ENCODE results near the gene TXNDC2.
"Not testable (repeated sequence)": the region's sequence is repeated elsewhere in the genome, so short reads cannot be mapped to it uniquely, and the experiment has no call there.

TXNDC2 gene

GRCh38 chr18:9878095-9878494 is 7.7 kb upstream of the TXNDC2 start:
- FAIRE-seq (no peak), DNase-seq (ENCODE audit: extremely low spot score, insufficient read length, low read depth) (no peak)

DNA sequence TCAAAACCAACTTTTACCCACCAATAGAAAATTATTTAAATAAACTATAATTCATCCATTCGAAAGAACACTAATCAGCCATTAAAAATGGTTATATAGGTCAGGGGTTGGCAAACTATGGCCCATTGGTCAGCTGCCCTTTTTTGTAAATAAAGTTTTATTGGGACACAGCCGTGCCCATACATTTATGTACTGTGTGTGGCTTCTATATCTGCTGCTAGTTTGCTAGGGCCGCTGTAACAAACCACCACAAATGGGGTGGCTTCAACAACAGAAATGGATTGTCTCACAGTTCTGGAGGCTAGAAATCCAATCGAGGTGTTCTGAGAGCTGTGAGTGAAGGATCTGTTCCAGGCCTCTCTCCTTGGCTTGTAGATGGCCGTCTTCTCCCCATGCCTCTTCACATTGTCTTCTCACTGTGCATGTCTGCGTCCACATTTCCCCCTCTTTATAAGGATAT is 7.0 kb upstream of the TXNDC2 start:
- no peak for FAIRE-seq

GRCh38 chr18:9884090-9884489 is 1.7 kb upstream of the TXNDC2 start:
- FAIRE-seq (no peak), DNase-seq (ENCODE audit: extremely low spot score, insufficient read length, low read depth) (no peak)

More for the DNA sequence above, 7.0 kb upstream of the TXNDC2 start:
- DNase-seq (ENCODE audit: extremely low spot score, insufficient read length, low read depth) = no peak

DNA sequence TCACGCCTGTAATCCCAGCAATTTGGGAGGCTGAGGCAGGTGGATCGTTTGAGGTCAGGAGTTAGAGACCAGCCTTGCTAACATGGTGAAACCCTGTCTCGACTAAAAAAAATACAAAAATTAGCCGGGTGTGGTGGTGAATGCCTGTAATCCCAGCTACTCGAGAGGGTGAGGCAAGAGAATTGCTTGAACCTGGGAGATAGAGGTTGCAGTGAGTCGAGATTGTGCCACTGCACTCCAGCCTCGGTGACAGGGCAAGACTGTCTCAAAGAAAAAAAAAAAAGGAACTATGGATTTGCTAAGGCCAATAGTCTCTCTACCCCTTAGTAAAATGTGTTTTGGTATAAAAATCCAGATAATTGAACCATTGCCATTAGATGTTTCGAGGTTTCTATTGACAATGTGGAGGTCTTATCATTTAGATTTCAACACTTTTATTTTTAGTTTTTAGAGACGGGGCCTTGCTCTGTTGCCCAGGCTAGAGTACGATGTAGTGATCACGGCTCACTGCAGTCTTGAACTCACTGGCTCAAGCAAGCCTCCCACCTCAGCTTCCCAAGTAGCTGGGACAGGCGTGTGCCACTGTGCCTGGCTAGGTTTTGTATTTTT is 1.1 kb upstream of the TXNDC2 start:
- DNase-seq (ENCODE audit: extremely low spot score, insufficient read length, low read depth) (no peak), FAIRE-seq (no peak)

- no peak for DNase-seq (ENCODE audit: extremely low spot score, insufficient read length, low read depth)
- no peak for FAIRE-seq
Measured at GRCh38 chr18:9886005-9886348, 204 bp downstream of the TXNDC2 start.

DNA sequence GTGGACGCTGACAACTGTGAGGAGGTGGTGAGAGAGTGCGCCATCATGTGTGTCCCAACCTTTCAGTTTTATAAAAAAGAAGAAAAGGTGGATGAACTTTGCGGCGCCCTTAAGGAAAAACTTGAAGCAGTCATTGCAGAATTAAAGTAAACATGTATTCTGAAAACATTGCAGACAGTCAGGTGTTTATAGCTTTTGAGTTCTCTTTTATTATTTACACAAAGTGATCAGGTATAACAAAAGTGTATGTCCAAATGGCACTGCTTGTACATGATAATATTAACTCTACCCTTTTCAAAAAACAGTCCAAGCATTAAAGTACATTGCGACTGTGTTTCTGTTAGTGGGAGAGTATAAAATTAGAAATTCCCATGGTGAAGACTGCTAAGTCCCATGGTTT is 2.2 kb downstream of the TXNDC2 start:
- FAIRE-seq (no peak), DNase-seq (ENCODE audit: extremely low spot score, insufficient read length, low read depth) (no peak)

DNA sequence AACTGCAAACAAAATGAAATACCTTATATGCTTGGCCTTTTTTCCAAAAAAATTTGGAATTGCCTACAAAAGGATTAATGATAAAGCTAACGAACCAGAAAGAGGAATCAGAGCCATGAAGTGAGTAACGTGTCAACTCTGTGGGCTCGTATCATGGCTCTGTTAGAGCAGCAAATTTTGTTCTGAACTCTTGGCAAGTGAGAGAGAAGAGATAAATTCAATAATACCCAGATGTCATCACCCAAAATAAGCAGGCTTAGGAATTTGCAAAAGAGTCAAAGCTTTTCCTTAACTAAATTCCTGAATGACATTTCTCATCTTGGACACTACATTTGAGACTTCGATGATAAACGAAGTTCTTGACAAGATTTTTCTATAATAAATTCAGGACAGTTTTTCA is 4.4 kb downstream of the TXNDC2 start:
- FAIRE-seq (no peak), DNase-seq (ENCODE audit: extremely low spot score, insufficient read length, low read depth) (no peak)

- FAIRE-seq (no peak), DNase-seq (ENCODE audit: extremely low spot score, insufficient read length, low read depth) (no peak)
Measured at GRCh38 chr18:9890957-9891356, 5.2 kb downstream of the TXNDC2 start.

DNA sequence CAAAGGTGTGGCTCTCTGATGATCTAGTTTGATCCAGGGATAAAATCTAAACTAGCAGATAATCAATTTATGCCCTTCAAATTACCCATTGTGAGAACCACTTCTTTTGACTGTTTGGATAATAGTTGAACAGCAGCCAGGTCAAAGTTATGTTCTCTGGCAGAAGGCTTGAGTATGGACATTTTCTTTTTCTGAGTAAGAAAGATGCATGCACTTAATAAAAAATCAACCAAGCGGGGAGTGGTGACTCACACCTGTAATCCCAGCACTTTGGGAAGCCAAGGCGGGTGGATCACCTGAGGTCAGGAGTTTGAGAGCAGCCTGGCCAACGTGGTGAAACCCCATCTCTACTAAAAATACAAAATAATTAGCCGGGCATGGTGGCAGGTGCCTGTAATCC is 5.7 kb downstream of the TXNDC2 start:
- not testable (repeated sequence) for FAIRE-seq; DNase-seq (ENCODE audit: extremely low spot score, insufficient read length, low read depth)

DNA sequence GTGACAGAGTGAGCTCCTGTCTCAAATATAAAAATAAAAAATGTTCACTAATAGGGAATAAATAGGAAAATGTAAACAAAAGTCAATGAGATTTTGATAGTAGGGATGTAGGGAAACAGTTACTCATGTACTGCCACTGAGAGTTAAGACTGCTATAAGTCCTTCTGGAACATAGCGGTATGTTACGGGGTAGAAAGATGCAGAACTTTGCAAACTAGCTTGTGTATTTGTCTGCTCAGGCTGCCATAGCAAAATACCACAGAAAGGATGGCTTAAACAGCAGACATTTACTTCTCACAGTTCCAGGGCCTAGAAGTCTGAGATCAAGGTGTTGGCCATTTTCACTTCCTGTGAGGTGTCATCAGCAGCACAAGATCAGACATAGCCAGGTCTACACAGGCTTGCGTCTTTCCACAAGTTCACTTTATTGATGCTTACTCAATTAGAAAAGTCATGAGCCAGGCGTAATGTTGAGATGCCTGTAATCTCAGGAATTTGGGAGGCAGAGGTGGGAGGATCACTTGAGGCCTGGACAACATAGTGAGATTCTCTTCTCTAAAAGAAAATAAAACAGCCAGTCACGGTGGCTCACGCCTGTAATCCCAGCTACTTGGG is 8.8 kb downstream of the TXNDC2 start:
- DNase-seq (ENCODE audit: extremely low spot score, insufficient read length, low read depth) (no peak), FAIRE-seq (no peak)

- no peak for FAIRE-seq
- no peak for DNase-seq (ENCODE audit: extremely low spot score, insufficient read length, low read depth)
Measured at GRCh38 chr18:9897129-9897528, 11.4 kb downstream of the TXNDC2 start.

- DNase-seq (ENCODE audit: extremely low spot score, insufficient read length, low read depth); FAIRE-seq: not testable (repeated sequence)
Measured at GRCh38 chr18:9897787-9898291, 12.1 kb downstream of the TXNDC2 start.

GRCh38 chr18:9898792-9899549 is 13.2 kb downstream of the TXNDC2 start:
- FAIRE-seq (no peak), DNase-seq (ENCODE audit: extremely low spot score, insufficient read length, low read depth) (no peak)

DNA sequence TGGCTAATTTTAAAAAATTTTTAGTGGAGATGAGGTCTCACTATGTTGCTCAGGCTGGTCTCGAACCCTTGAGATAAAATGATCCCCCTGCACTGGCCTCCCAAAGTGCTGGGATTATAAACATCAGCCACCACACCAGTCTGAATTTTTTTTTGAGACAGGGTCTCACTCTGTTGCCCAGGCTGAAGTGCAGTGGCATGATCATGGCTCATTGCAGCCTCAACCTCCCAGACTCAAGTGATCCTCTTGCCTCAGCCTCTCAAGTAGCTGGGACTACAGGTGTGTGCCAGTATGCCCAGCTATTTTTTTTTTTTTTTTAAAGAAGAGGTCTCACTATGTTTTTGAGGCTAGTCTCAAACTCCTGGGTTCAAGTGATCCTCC is 13.8 kb downstream of the TXNDC2 start:
- not testable (repeated sequence) for FAIRE-seq

GRCh38 chr18:9900699-9901098 is 14.9 kb downstream of the TXNDC2 start:
- no peak for DNase-seq (ENCODE audit: extremely low spot score, insufficient read length, low read depth)
- FAIRE-seq = no peak

More for the DNA sequence above, 13.8 kb downstream of the TXNDC2 start:
- DNase-seq (ENCODE audit: extremely low spot score, insufficient read length, low read depth) = not testable (repeated sequence)

- FAIRE-seq = no peak
Measured at GRCh38 chr18:9901377-9901776, 15.6 kb downstream of the TXNDC2 start.

DNA sequence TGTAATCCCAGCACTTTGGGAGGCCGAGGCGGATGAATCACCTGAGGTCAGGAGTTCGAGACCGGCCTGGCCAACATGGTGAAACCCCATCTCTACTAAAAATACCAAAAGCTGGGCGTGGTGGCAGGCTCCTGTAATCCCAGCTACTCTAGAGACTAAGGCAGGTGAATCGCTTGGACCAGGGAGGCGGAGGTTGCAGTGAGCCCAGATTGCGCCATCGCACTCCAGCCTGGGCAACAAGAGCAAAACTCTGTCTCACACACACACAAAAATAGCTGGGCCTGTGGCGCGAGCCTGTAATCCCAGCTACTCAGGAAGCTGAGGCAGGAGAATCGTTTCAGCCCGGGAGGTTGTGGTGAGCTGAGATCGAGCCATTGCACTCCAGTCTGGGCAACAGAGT is 16.5 kb downstream of the TXNDC2 start:
- not testable (repeated sequence) for DNase-seq (ENCODE audit: extremely low spot score, insufficient read length, low read depth); FAIRE-seq

More at GRCh38 chr18:9901377-9901776, 15.6 kb downstream of the TXNDC2 start:
- DNase-seq (ENCODE audit: extremely low spot score, insufficient read length, low read depth) = no peak

GRCh38 chr18:9902832-9903231 is 17.1 kb downstream of the TXNDC2 start:
- no peak for FAIRE-seq
- no peak for DNase-seq (ENCODE audit: extremely low spot score, insufficient read length, low read depth)

DNA sequence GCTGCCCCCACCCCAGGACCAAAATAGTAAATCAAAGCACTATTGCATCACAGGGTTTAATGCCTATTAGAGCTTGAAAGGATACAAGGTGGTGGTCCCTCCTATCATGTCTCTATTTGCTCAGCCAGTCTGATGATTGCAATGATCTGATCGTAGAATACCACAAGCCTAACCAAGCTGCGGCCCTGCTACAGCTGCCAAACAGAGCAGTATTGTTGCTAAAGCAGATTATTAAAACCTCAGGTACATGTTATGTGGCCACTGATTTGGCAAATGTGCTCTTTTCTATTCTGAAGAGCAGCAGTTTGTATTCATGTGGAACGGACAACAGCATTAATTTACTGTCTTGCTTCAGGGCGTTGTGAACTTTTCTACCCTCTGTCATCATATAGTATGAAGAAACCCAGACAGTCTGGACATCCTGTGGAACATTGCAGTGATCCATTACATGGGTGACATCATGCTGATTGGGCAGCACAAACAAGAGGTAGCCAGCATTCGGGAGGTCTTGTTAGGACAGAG is 19.7 kb downstream of the TXNDC2 start:
- no peak for DNase-seq (ENCODE audit: extremely low spot score, insufficient read length, low read depth)

DNA sequence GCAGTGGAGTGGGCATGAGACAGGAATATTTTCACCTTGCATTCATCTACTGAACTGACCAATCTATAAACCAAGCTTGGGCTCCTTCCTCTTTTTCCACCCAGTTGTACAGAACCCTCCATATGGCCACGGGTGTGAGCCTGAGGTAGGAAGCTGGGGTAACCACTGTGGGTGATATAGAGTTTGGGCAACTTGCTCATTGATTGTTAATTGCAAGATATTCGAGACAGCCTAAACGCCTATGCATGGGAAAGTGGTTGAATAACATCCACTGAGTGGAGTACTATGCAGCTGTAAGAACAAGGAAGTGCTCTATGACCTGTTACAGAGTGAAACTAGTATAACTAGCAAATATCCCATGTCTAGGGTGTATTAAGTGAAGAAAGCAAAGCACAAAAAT is 20.7 kb downstream of the TXNDC2 start:
- no peak for FAIRE-seq
- no peak for DNase-seq (ENCODE audit: extremely low spot score, insufficient read length, low read depth)

More for the DNA sequence above, 19.7 kb downstream of the TXNDC2 start:
- no peak for FAIRE-seq

DNA sequence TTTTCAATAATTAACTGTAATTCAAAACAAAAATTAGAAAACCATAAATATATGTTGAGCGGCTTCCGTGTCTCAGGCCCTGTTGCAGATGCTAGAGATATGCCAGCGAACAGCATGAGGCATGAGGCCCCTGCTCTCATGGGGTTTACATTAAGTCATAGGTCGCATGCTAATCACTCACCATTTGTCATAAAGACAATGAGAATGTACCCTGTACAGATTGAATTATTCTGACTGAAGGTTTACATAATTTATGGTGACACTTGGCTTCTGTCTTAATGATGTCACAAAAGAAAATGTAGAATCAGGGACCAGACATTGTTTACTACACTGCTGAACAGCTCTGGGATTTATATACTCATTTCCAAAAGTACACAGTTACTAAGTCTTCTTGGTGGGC is 22.1 kb downstream of the TXNDC2 start:
- no peak for FAIRE-seq

More for the DNA sequence above, 22.1 kb downstream of the TXNDC2 start:
- DNase-seq (ENCODE audit: extremely low spot score, insufficient read length, low read depth) = no peak
